ELR (cell line): ENCODE results near the gene SORCS2.

ENCODE experiments used
- DNase-seq: peaks from one replicate; pipeline ENCODE4 v3.0.0-alpha.2; 2015; ENCODE audit warnings: low read depth

SORCS2 gene

GRCh38 chr4:7692451-7693236 lies 500.3 kb downstream of the SORCS2 start:
- no peak for DNase-seq

- no peak for DNase-seq
Measured at GRCh38 chr4:7693237-7693608, 500.9 kb downstream of the SORCS2 start.

DNA sequence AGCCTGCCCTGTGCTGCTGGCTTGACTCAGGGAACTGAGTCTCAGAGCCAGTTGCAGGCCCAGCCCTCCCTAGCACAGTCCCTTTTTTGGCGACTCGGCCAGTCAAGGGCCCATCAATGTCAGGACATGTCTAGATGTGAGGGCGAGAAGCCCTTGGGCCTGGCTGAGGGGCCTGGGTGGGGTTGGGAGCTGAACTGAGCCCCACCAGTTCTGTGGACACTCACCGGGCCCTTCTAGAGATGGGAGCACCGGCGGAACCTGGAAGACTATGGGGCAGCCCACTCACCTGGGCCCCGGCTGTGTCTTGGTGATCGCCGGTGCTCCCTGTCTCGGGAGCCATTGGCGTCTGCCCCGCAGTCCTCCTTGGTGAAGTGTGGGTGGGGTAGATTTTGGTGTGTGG lies 501.4 kb downstream of the SORCS2 start:
- DNase-seq = no peak

GRCh38 chr4:7694324-7694723 lies 502.0 kb downstream of the SORCS2 start:
- no peak for DNase-seq

DNA sequence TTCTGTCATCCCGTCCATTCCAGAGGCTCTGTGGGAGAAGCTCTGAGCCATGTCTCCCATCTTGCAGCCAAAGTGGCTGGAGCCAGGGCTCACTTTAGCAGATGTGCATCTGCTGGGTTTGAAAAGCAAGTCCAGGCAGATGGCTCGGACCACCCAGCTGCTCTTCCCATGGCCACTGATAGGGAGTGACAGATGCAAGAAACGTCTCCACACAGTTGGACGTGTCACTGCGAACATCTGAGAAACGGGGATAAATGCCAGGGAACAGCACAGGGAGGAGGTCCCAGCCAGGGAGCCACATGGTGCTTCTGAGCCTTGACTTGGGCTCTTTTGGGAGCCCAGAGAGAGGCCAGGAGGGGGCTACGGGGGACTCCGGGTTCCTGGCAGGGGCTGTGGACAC lies 505.0 kb downstream of the SORCS2 start:
- DNase-seq = no peak

GRCh38 chr4:7697821-7698220 lies 505.5 kb downstream of the SORCS2 start:
- DNase-seq = no peak

DNA sequence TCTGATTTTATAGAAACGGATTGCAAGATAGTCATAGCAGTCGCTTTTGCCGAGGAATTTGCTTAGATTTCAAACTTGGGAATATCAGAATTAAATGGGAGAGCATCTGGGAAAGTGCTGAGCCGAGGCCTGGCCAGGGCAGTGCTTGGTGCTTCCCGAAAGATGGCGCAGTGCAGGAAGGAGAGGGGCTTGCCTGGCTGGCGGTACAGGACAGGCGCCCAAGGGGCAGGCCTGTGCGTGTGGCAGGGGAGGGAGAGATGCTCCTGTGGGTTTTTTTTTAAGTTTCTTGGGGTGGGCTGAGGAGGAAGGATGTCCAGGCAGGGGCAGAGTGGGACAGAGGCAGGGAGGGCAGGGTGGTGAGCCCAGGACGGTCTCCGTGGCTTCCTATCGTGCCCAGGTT lies 506.2 kb downstream of the SORCS2 start:
- peak; percentile 20 for DNase-seq

GRCh38 chr4:7699031-7699430 lies 506.7 kb downstream of the SORCS2 start:
- peak; percentile 64 for DNase-seq

DNA sequence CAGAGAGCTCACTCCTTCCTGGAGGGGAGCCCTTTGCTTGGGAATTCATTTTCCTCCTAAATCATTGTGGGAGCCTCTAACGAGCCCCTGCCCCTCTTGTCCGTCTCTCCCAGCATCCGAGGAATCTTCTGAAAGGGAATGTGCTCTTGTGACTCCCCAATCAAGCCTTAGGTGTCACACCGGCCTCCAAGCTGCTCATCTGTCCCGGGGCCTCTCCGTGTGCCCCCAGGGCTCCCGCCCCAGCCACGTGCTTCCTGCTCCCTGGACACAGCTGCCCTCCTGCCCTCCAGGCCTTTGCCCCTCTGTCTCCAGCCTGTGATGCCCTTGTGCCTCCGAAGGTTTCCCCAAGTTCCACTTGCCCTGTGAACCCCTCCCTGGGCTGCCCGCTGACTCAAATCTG lies 507.5 kb downstream of the SORCS2 start:
- no peak for DNase-seq

DNA sequence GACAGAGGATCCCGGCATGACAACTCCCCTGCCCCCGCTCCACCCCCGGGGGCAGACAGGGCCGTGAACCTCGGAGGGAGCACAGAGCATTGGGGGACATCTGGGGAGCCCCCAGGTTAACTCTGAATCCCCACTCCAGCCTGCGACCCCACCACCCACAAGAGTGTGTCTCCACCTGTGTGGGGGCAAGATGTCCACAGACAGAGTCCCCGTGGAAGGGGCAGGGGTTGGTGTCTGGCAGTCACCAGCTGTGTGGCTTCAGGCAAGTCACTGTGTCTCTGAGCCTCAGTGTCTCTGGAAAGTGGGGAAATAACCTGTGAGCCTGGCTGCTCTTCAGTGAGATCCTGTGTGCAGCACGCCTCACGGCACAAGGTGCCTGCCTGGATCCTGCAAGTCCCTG lies 508.3 kb downstream of the SORCS2 start:
- no peak for DNase-seq

- no peak for DNase-seq
Measured at GRCh38 chr4:7701866-7702649, 509.7 kb downstream of the SORCS2 start.

DNA sequence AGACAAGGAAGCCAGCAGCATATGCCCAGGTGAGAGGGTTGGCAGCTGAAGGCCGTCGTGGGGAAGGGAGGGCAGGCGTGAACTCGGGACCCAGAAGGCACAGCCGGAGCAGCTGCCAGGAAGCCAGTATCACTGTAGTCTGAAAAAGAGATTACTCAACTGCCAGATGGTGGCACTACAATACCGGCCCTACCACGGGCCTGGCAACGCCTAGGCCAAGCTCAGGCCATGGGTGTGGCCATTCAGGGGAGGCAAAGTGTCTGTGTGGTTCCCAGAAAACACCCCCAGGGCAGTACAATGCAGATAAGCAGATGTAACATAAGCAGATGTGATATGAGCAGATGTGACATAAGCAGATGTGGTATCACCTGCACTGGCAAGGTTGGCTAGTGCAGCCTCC lies 511.4 kb downstream of the SORCS2 start:
- no peak for DNase-seq

DNA sequence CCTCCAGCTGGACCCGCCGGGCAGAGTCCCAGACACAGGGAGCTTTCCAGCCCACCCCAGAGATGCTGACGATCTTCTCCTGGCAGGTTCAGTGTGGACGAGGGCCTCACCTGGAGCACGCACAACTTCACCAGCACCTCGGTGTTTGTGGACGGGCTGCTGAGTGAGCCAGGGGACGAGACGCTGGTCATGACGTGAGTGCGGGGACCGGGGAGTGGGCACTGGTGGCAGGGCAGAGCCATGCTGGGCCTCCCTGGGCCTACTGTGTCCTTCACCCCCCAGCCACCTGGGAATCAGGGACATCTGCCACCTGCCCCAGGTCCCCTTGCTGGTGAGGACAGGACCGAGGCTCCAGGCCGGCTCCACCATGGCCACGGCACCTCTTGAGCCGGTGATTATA lies 511.8 kb downstream of the SORCS2 start:
- DNase-seq = no peak

- no peak for DNase-seq
Measured at GRCh38 chr4:7704625-7705024, 512.3 kb downstream of the SORCS2 start.

- peak; percentile 6 for DNase-seq
Measured at GRCh38 chr4:7705062-7705461, 512.7 kb downstream of the SORCS2 start.

DNA sequence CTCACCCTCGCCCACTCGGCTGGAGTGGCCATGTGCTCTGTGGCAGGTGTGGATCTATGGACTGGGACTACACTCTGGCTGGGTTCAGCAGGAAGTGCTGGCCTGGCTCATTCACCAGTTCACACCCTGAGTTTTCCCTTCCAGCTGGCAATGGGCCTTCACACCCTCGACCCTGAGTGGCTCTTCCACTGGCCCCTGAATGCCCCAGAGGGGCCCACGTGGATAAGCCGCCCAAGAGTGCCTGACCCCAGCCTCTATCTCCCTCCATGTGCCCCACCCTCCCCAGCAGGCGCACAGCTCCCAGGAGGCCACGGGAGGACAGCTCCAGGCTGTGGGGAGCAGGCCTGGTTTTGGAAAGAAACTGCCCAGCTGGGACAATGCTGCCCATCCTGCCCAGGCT lies 513.3 kb downstream of the SORCS2 start:
- no peak for DNase-seq

DNA sequence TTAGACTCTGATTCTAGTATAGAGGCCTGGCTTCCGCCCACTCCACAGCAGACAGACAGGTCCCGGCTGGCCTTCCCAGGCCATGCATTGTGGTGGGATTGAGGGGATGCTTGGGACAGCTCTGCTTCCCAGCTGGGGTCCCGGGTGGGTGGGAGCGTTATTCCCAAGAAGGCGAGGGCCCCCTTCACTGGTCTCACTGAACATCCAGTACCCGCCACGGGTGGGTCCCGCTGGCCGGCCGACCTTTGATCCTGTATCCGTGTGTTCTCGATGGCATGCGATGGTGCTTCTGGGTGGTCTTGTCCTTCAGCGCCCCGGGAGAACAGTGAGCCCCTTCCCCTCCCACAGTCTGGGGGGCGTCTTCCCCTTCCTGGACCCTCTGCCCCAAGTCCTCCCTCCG lies 515.9 kb downstream of the SORCS2 start:
- no peak for DNase-seq

- no peak for DNase-seq
Measured at GRCh38 chr4:7708981-7709380, 516.6 kb downstream of the SORCS2 start.

- no peak for DNase-seq
Measured at GRCh38 chr4:7709431-7709830, 517.1 kb downstream of the SORCS2 start.

GRCh38 chr4:7710126-7710525 lies 517.8 kb downstream of the SORCS2 start:
- no peak for DNase-seq

DNA sequence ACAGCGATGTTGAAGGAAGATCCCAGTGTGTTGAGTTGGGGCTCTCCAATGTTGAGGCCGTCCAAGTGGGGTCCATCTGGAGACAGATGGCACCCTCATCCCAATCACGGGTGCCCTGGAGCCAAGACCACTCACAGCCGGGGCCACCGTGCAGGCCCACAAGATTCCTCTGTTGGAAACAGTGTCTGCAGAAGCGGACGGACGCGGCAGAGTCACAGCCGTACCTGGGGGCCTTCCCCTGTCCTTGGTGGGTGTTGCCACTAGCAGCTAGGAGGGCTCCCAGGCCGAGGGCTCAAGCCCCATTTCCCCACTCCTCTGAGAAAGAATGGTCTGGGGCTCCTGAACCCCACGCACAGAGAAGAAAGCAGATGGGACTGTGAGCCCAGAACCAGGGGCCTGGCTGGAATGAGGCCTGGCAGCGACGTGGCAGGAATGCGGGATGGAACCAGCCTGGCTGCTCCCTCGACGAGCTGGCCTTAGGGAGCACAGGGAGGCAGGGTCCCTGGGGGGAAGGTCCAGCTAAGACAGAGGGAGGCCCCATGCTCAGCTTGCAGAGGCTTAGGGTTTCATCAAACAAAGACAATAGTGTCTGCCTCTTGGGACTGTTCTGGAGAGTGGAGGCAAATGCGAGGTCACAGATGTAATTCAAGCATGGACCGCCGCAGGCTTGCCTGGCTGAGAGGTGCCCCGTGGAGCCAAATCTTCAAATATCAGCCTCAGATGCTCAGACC lies 518.4 kb downstream of the SORCS2 start:
- no peak for DNase-seq

GRCh38 chr4:7711307-7711963 lies 519.1 kb downstream of the SORCS2 start:
- no peak for DNase-seq
